HS-5 (cell line): ENCODE measurements around the gene TRAPPC2.
"Not testable (repeated sequence)": the region's sequence is repeated elsewhere in the genome, so short reads cannot be mapped to it uniquely, and the experiment has no call there.

ENCODE experiments used
- DNase-seq: peaks from one replicate; pipeline ENCODE4 v3.0.0-alpha.2; 2012; ENCODE audit warnings: low read depth

The TRAPPC2 gene

DNA sequence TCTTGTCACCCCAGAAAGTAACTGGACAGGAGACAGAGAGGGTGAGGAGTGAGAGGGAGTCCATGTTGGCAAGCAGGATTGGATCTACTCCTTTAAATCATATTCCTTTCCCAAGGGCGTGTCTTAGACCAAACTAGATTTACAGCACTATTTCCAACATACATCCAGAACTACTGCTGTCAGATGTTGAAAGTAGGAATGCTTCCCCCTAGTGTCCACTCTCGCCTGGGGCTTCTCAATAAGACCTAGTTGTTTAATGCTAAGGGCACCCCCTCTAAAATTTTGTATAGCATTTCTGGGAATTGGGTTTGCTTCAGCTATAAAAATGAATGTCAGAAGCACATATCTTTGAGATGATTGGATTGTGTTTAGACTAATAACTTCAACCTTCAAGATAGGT is 13.4 kb upstream of the TRAPPC2 start:
- DNase-seq, result peak; percentile 25

- DNase-seq, result no peak
Measured at GRCh38 chrX:13742397-13743176, 8.2 kb upstream of the TRAPPC2 start.

DNA sequence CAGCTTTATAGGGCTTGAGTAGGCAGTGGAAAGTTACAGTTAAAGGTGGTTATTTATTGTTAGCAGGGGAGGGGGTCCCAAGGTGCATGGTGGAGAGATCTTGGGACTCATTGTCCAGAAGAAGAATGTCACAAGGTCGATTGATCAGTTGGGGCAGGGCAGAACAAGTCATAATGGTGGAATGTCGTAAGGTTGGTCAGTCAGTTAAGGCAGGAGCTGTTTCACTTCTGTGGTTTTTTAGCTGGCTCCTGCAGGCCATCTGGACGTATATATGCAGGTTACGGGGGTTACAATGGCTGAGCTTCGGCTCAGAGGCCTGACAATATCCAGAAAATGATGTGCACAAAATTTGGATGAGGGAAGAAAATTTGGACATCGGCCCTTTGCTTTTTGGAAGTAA is 7.3 kb upstream of the TRAPPC2 start:
- no peak for DNase-seq

- DNase-seq, result no peak
Measured at GRCh38 chrX:13733506-13733905, 914 bp downstream of the TRAPPC2 start.

DNA sequence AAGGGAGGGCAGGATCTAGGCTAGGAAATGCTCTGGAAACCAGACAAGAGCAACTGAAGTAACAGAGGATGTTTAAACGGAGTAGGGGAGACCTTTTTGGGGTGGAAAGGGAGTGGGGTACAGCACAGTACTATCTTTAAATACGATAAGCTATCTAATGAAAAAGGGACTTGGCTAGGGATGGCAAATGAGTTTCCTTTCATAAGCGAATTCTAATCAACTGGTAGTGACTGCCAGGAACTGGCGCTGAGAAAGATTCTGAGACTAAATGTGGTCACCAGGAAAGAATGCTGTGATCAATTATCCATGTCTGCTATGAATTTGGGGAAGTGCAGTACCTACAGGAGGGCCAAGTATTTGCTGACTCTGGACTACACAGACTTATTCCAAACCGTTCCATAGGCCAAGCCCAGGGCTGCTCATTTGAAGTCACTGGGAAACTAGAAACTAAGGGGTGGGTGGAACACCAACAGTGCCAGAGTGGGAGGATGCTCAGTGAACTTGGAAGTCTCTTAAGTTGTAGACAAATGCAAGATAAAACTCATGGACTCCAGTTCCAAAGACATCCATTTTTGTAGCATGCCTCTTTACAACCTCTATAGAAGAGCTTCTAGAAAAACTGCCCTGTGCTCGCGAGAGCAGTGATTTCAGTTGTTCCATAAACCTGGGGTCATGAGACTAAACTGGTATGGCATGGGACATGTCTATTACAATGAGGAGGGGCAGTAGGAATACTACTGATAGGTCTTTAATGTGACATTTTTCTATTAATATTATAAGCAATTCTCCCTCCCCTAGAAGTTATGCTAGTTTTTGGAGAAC is 2.0 kb downstream of the TRAPPC2 start:
- DNase-seq, result no peak

DNA sequence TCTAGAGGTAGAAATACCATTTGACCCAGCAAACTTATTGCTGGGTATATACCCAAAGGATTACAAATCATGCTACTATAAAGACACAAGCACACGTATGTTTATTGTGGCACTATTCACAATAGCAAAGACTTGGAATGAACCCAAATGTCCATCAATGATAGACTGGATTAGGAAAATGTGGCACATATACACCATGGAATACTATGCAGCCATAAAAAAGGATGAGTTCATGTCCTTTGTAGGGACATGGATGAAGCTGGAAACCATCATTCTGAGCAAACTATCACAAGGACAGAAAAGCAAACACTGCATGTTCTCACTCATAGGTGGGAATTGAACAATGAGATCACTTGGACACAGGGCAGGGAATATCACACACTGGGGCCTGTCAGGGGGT is 3.9 kb downstream of the TRAPPC2 start:
- DNase-seq, result not testable (repeated sequence)

GRCh38 chrX:13726583-13726982 is 7.8 kb downstream of the TRAPPC2 start:
- not testable (repeated sequence) for DNase-seq

GRCh38 chrX:13724878-13725277 is 9.5 kb downstream of the TRAPPC2 start:
- DNase-seq, result not testable (repeated sequence)

DNA sequence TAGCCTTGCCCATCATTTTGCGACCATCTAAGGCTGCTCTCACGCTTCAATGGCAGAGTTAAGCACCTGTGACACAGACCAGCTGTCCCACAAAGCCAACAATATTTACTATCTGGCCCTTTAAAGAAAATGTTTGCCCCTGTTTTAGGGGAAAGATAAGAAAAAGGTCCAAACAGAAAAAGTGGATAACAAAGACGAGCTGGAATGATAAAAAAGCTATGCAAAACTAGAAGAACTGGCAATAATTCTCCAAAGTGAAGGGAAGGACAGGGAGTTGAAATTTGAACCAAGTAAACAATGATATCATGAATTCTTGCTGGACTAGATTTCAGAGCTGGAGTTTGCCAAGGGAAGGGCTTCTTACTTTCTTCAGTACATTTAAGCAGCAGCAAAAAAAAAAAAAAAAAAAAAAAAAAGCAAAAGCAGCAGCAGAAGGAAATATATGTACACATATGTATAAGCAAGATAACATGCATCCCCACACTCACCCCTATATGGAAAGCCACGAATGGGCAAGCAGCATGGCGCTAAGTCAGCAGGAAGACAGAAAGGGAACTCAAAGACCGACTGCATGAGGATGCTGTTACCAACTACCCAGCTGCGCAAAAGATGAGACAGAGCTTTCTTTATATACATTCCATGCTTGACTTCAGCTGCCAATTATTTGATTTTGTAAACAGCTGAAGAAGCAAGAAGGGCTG is 12.5 kb downstream of the TRAPPC2 start:
- no peak for DNase-seq

GRCh38 chrX:13721371-13721770 is 13.0 kb downstream of the TRAPPC2 start:
- no peak for DNase-seq

DNA sequence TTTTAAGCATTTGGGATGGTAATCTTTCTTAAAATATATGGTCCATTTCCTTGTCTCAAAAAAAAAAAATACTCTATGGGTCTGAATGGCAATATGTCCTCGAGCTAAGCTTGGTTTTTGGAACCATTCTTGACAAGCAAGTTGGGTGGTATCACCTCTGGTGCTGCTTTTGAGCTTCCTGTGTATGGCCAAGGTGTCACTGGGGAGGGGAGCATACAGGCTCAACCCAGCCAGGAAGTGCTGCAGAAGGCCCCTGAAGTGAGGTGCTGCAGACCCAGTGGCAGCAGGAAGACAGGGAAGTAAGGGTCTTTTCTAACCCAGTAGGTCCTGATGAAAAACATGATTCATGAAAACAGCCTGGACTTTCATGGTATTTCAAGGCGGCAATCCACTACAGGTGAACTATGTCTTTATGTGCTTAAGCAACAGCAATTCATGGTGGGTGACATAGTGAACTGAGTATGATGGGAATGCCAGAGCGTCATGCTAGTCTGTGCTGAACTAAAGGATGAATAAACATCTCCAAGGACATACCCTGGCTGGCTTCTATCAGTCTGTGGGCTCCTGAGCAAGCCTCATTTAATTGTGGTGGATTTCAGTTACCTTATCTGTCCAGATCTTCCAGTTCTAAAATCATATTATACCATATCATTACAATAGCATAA is 15.1 kb downstream of the TRAPPC2 start:
- no peak for DNase-seq

DNA sequence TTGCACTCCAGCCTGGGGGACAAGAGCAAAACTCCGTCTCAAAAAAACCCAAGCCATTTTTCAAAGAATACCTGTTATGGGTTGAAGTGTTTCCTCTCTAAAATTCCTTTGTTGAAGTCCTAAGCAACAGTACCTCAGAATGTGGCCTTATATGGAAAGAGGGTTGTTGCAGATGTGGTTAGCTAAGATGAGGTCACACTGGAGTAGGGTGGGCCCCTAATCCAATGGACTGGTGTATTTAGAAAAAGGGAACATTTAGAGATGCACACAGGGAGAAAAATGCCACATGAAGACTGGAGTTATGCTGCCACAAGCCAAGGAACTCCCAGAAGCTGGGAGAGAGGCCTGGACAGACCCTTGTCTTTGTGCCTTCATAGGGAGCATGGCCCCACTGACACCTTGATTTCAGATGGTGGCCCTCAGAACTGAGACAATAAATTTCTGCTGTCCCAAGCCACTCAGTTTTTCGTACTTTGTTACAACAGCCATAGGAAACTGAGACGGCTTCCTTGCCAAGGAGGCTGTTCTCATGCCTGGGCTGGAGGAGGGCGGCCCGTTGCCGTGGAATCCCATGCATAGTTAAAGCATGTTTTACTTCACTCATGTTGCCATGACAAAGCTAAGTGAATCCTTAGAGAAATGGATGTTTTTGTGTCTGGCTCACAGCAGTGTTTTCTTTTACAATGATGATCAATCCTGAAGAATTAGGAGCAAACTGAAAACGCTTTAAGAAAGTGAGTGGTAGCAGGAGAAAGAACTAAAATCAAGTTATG is 16.5 kb downstream of the TRAPPC2 start:
- no peak for DNase-seq

GRCh38 chrX:13716905-13717304 is 17.5 kb downstream of the TRAPPC2 start:
- DNase-seq, result no peak

- no peak for DNase-seq
Measured at GRCh38 chrX:13716455-13716854, 18.0 kb downstream of the TRAPPC2 start.

GRCh38 chrX:13711141-13711540 is 23.3 kb downstream of the TRAPPC2 start:
- DNase-seq, result no peak

- DNase-seq, result no peak
Measured at GRCh38 chrX:13703589-13703988, 30.8 kb downstream of the TRAPPC2 start.

DNA sequence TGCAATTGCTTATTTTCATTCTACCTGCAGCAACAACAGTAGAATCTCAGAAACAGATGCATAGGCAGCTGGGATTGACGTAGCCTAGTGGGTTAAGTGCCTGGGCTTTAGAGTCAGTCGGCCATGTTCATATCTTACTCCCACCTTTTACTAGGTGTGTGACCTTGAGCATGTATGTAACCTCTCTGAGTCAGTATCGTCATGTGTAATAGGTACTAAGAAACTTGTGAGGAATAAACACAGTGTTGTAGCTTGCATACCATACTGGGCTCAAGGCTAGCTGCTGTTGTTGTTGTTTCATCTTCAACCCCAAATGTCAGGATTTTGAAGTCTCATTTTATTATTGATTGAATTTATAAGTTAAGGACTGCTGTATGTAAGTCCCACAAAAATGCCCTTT is 31.3 kb downstream of the TRAPPC2 start:
- no peak for DNase-seq

- no peak for DNase-seq
Measured at GRCh38 chrX:13702111-13702789, 32.2 kb downstream of the TRAPPC2 start.

DNA sequence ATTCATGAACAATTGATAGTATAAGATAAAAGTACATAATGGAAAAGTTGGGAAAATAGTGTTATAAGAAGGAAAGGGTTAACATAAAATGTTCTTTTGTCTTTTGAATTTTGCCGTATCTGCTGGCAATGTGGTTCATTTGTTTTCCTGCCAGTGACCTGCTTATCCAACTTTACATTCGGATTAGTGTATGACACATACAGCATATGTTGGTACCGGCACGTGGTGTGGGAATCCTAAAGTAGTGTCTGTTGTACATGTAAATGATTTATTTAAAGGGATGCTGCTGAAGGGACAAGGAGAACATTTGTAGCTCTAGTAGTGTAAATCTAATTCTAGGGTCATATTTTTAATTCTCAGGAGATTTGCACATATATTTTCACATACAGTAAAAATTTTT is 34.0 kb downstream of the TRAPPC2 start:
- DNase-seq, result no peak

DNA sequence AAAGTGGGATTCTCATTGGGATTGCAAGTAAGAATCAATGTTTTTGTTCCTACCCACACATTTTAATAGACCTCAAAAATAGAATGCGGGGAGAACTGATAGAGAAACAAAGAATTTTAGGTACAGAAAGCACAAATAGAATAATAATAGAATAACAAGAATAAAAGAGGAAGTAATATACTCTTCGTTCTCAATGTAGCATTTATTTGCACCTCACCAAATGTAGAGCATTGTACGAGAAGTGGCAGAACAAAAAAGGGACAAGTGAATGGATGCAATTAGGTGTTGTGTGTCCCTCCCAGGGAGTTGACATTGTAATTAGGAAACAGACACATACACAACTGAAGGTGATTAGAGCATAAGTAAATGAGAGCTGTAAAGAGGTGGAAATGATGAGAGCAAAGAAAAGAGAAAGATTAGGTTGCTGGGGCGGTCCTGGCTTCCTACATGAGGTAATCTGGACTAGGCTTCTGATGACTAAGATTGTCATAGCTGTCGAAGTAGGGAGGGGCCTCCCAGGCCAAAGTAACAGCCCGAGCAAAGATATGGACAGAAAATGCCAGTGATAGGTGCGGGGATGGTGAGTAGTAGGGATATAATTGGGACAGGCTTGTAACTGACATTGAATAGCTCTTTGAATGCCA is 35.1 kb downstream of the TRAPPC2 start:
- no peak for DNase-seq
